NCI-H2081 treated with DMSO at 0.1 percent for 48 hours (cell line): ENCODE results near the gene VWCE.
"Not testable (repeated sequence)": the region's sequence is repeated elsewhere in the genome, so short reads cannot be mapped to it uniquely, and the experiment has no call there.

ENCODE experiments used
- DNase-seq: peaks from one replicate; lab custom pipeline; 2025; lab: John Stamatoyannopoulos, UW

VWCE gene

DNA sequence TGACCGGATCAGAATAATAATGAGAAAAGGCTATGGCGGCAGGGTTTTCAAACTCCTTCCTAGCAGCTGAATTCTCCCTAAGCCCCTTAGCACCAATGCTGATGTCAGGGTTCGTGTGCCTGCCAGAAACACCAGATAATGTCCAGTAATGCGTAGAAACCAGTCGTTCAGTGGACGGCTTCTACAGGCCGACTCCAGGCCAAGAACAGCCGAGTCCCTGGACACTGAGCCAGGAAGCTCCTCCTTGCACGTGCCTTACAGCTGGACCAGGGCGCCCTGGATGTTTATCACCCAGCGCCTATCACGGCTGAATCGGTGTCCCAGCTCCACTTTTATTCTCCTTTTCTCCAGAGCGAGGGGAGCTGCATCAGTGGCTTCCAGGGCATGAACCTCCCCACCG, 82.9 kb downstream of the VWCE start:
- DNase-seq, result not testable (repeated sequence)

DNA sequence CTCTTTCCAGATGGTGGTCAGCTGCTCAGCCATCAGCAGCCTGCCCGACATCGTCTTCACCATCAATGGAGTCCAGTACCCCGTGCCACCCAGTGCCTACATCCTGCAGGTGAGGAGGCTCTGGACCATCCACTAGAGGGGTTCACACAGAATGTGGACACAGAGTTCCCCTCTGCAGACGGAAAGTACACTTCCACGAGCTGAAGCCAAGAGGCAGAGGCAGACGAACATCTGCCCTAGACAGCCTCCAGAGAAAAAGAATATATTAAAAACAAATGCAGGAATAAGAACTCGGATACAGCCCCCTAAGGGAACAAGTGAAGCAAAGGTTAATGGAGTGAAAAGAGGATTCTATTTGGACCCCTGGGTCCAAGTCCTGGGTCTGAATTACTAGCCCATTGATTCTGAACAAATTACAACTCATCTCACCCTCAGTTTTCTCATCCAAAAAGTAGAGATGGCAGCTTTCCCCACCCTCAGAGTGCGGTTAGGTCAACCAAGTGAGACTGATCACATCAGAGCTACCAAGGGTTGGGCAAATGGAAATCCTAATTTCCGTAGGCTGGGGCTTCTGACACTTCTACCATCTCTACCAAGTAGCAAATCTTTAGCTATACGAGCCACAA, 83.7 kb downstream of the VWCE start:
- DNase-seq, result not testable (repeated sequence)

DNA sequence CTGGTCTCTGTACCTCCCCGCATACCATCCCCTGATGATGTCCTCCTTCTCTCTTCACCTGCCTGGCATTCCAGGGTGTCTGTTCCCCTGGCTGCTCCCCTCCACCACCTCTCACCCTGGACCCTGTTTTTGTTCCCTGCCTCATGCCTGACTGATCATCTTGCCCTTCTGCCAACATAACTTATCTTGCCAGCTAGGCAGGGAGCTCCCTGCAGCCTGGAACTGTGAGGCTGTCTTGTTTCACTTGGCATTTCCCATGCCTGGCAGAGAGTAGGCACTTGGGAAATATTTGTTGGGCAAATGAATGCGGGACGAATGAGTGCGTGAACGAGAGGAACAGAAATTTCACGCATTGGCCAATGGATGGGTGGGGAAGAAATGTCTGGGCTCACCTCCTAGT, 84.5 kb downstream of the VWCE start:
- DNase-seq, result not testable (repeated sequence)
